Panc1 (cell line): ENCODE data around the gene PRKG1. TPM values are rescaled to one million over a fixed set of nuclear protein-coding genes. Genes with fewer than 3 reads are reported as not detected.

ENCODE experiments used
- ATAC-seq: fragments of 200-7000 bp; cut with Tn5 transposase; 2 replicates; pipeline ENCODE4 v1.9.1; 2020; ENCODE audit warnings: mild to moderate bottlenecking, moderate library complexity
- BruUV-seq: library from RNA; stranded (reverse); fragments of 400-500 nt; replicated peaks from 2 replicates; lab custom pipeline; 2021; lab: Mats Ljungman, UMichigan
- CTCF ChIA-PET: fragments of 300-600 bp; sonication (Branson Sonifier 250); formaldehyde crosslinking; loops from one replicate; lab custom pipeline; 2022; ENCODE audit warnings: antibody characterized with exemption; lab: Charles Lee
- POLR2A ChIA-PET: fragments of 300-600 bp; sonication (Branson Sonifier 250); formaldehyde crosslinking; loops from one replicate; lab custom pipeline; 2022; ENCODE audit warnings: antibody characterized with exemption; lab: Charles Lee
- DNase-seq: peaks from one replicate; pipeline ENCODE4 v3.0.0-alpha.2; 2010; ENCODE audit warnings: low read depth, low spot score
- H3K27ac ChIP-seq: 2 replicates; pipeline ENCODE4 v1.5.1; 2011; ENCODE audit warnings: mild to moderate bottlenecking, low read length, inconsistent platforms
- H3K27me3 ChIP-seq: fragments of 200-500 bp; sonication (Bioruptor generic); 2 replicates; pipeline ENCODE4 v1.6.0; 2014; ENCODE audit warnings: low read length, inconsistent platforms; ENCODE audit not compliant: control insufficient read depth, insufficient read depth
- H3K36me3 ChIP-seq: fragments of 200-500 bp; sonication (Bioruptor generic); 2 replicates; pipeline ENCODE4 v1.5.1; 2014; ENCODE audit warnings: inconsistent platforms, mild to moderate bottlenecking, low read length, moderate library complexity; ENCODE audit not compliant: control insufficient read depth, insufficient read depth
- H3K4me1 ChIP-seq: 2 replicates; pipeline ENCODE4 v1.5.1; 2011; ENCODE audit warnings: inconsistent platforms, mild to moderate bottlenecking, low read length, moderate library complexity; ENCODE audit not compliant: control insufficient read depth, insufficient read depth
- H3K4me3 ChIP-seq, 2 experiments: 2 replicates each; pipeline ENCODE4 v1.5.1; 2011 to 2012; ENCODE audit warnings: low read depth in 2 of 2, low read length in 2 of 2, mild to moderate bottlenecking in 2 of 2, inconsistent platforms in 1 of 2, moderate library complexity in 1 of 2
- H3K9me3 ChIP-seq: fragments of 200-500 bp; sonication (Bioruptor generic); 2 replicates; pipeline ENCODE4 v1.5.1; 2014; ENCODE audit warnings: low read depth, mild to moderate bottlenecking, inconsistent platforms, low read length, moderate library complexity; ENCODE audit not compliant: control insufficient read depth, insufficient read depth
- CTCF ChIP-seq: fragments of 450-650 bp; IDR thresholded peaks from 2 replicates; pipeline ENCODE4 v1.5.1; 2017; ENCODE audit warnings: mild to moderate bottlenecking
- POLR2AphosphoS5 ChIP-seq: IDR thresholded peaks from 2 replicates; pipeline ENCODE4 v1.6.1; 2012; ENCODE audit warnings: mild to moderate bottlenecking, low read depth, low read length, moderate library complexity
- SIN3A ChIP-seq: IDR thresholded peaks from 2 replicates; pipeline ENCODE4 v1.6.1; 2012; ENCODE audit warnings: low read depth, mild to moderate bottlenecking, low read length, moderate library complexity, borderline replicate concordance; ENCODE audit not compliant: insufficient read depth
- TCF7L2 ChIP-seq: IDR thresholded peaks from 2 replicates; pipeline ENCODE4 v1.6.1; 2011; ENCODE audit warnings: mild to moderate bottlenecking, low read depth, low read length, inconsistent platforms
- in situ Hi-C: cut with HindIII; loops from 2 replicates; pipeline ENCODE4 v1.10.0; 2016; ENCODE audit warnings: low sequenced_read_pairs, low pct_unique_long_range_greater_than_20kb
- intact Hi-C: fragments of 100-400 bp; cut with micrococcal nuclease; formaldehyde crosslinking; loops from one replicate; pipeline ENCODE4 v1.10.0; 2022; ENCODE audit not compliant: unreplicated experiment
- total RNA-seq: library from RNA; stranded (reverse); gene quantifications from one replicate; pipeline ENCODE4 v1.2.1, GENCODE V29; 2021; ENCODE audit not compliant: unreplicated experiment
- TF ChIP-seq, protein P1 (sequence below), 2 experiments: IDR thresholded peaks; 2 replicates each; pipeline ENCODE4 v1.6.1; 2011 to 2012; ENCODE audit warnings: low read depth in 2 of 2, control low read depth in 1 of 2, low read length in 1 of 2, mild to moderate bottlenecking in 1 of 2, moderate library complexity in 1 of 2; ENCODE audit not compliant: insufficient read depth in 1 of 2

Gene PRKG1
- total RNA-seq, 1 experiment from 2014 or later: 0.92 TPM

DNA sequence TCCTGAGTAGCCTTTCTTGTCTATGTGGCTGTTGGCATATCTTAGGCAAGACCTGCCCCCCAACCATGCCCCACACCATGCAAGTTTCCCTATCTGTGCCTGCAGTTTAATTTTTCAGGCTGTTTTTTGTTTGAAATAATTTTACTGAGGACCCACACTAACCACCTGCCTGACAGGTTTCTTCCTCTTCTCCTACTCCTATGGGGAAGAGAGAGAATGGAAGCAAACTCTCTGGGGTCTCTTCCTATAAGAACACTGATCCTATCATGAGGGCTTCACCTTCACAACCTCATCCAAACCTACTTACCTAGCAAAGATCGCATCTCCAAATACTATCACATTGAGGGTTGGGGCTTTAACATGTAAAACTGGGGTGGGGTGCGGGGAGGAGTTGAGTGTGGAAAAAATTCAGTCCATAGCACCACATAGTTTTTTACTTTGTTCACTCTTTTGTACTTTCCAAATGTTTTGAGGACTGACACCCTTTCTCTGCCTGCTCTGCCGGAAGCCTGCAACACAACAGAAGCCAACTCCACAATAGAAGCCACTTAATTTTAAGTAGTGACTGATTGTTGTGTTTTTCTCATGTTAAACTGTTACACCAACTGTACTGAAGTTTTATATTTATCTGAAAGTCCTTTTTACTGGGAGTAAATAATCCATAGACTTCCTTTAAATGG, 692.3 kb downstream of the PRKG1 start:
- Histone ChIP-seq H3K9me3 (peaks cover 6% of the 10 kb centered on the region; the same call in 1 of the 2 replicates), H3K36me3 (no peaks in the 10 kb centered on the region), H3K27ac (no peak overlapping the region), H3K4me3 (no peak overlapping the region), H3K4me1 (no peaks in the 10 kb centered on the region), H3K27me3 (no peaks in the 10 kb centered on the region)
- ChIA-PET POLR2A (no interaction called here), CTCF (no interaction called here)
- TF ChIP-seq TCF7L2: no peak
- TF ChIP-seq SIN3A: no peak
- no peak for TF ChIP-seq CTCF
- TF ChIP-seq, protein P1, sequence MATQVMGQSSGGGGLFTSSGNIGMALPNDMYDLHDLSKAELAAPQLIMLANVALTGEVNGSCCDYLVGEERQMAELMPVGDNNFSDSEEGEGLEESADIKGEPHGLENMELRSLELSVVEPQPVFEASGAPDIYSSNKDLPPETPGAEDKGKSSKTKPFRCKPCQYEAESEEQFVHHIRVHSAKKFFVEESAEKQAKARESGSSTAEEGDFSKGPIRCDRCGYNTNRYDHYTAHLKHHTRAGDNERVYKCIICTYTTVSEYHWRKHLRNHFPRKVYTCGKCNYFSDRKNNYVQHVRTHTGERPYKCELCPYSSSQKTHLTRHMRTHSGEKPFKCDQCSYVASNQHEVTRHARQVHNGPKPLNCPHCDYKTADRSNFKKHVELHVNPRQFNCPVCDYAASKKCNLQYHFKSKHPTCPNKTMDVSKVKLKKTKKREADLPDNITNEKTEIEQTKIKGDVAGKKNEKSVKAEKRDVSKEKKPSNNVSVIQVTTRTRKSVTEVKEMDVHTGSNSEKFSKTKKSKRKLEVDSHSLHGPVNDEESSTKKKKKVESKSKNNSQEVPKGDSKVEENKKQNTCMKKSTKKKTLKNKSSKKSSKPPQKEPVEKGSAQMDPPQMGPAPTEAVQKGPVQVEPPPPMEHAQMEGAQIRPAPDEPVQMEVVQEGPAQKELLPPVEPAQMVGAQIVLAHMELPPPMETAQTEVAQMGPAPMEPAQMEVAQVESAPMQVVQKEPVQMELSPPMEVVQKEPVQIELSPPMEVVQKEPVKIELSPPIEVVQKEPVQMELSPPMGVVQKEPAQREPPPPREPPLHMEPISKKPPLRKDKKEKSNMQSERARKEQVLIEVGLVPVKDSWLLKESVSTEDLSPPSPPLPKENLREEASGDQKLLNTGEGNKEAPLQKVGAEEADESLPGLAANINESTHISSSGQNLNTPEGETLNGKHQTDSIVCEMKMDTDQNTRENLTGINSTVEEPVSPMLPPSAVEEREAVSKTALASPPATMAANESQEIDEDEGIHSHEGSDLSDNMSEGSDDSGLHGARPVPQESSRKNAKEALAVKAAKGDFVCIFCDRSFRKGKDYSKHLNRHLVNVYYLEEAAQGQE (IDR thresholded peaks at IDR 0.05; ENCODE audit: insufficient read depth in 1 of 2, low read depth in 2 of 2, low read length in 1 of 2): no peak
- no peak for TF ChIP-seq POLR2AphosphoS5
- ATAC-seq: no peak
- DNase-seq: no peak
- in situ Hi-C loops: no loop called here
- intact Hi-C loops: no loop called here
- BruUV-seq: no TSS peak

GRCh38 chr10:51767103-51767763, 692.9 kb downstream of the PRKG1 start:
- TF ChIP-seq SIN3A (no peak), POLR2AphosphoS5 (no peak), CTCF (no peak), TCF7L2 (no peak)
- TF ChIP-seq, protein P1 (IDR thresholded peaks at IDR 0.05; ENCODE audit: insufficient read depth in 1 of 2, low read depth in 2 of 2, low read length in 1 of 2): no peak
- ATAC-seq (no peak), DNase-seq (no peak)
- in situ Hi-C loops (no loop called here), intact Hi-C loops (no loop called here)
- CTCF ChIA-PET: no interaction called here
- H3K36me3 ChIP-seq: no peaks in the 10 kb centered on the region
- H3K4me3 ChIP-seq: no peak overlapping the region
- H3K9me3 ChIP-seq: peaks cover 6% of the 10 kb centered on the region; the same call in 1 of the 2 replicates
- no peak overlapping the region for H3K27ac ChIP-seq
- POLR2A ChIA-PET: no interaction called here
- BruUV-seq: no TSS peak
- H3K4me1 ChIP-seq: no peaks in the 10 kb centered on the region
- H3K27me3 ChIP-seq: no peaks in the 10 kb centered on the region
